Liver (tissue), 9 donors: ENCODE measurements around the gene GRID1. TPM values are rescaled to one million over a fixed set of nuclear protein-coding genes. Genes with fewer than 3 reads are reported as not detected.
"Not testable (repeated sequence)": the region's sequence is repeated elsewhere in the genome, so short reads cannot be mapped to it uniquely, and the experiment has no call there.

Experiments used
- DNase-seq: peaks from one replicate; pipeline ENCODE4 v3.0.0-alpha.2; 2017; ENCODE audit warnings: low spot score
- H3K27ac ChIP-seq, 2 donors: one replicate each; pipeline ENCODE4 v1.7.0; 2013; ENCODE audit warnings: inconsistent platforms in 2 of 2, low read length in 2 of 2, control low read depth in 1 of 2, low read depth in 1 of 2, mild to moderate bottlenecking in 1 of 2
- H3K27me3 ChIP-seq, 4 donors: one replicate each; pipeline versions ENCODE4 v1.6.1 to v1.7.0; 2013; ENCODE audit warnings: low read length in 3 of 4, inconsistent platforms in 1 of 4, mild to moderate bottlenecking in 1 of 4, moderate library complexity in 1 of 4; ENCODE audit not compliant: control insufficient read depth in 4 of 4, insufficient read depth in 4 of 4
- H3K36me3 ChIP-seq, 4 donors: one replicate each; pipeline versions ENCODE4 v1.6.1 to v1.7.0; 2013; ENCODE audit warnings: low read length in 3 of 4, mild to moderate bottlenecking in 3 of 4, low read depth in 1 of 4, moderate library complexity in 1 of 4; ENCODE audit not compliant: control insufficient read depth in 4 of 4, insufficient read depth in 3 of 4
- H3K4me1 ChIP-seq, 4 donors: one replicate each; pipeline versions ENCODE4 v1.6.1 to v1.7.0; 2013; ENCODE audit warnings: low read length in 3 of 4, mild to moderate bottlenecking in 3 of 4, moderate library complexity in 1 of 4; ENCODE audit not compliant: control insufficient read depth in 4 of 4, insufficient read depth in 4 of 4
- H3K4me3 ChIP-seq, 3 donors: one replicate each; pipeline versions ENCODE4 v1.6.1 to v1.7.0; 2013; ENCODE audit warnings: low read length in 3 of 3, control low read depth in 1 of 3, low read depth in 1 of 3, mild to moderate bottlenecking in 1 of 3
- H3K9ac ChIP-seq, 2 donors: one replicate each; pipeline ENCODE4 v1.7.0; 2013; ENCODE audit warnings: low read length in 2 of 2, mild to moderate bottlenecking in 2 of 2, moderate library complexity in 2 of 2, control low read depth in 1 of 2, low read depth in 1 of 2
- H3K9me3 ChIP-seq, 4 donors: one replicate each; pipeline versions ENCODE4 v1.6.1 to v1.7.0; 2013; ENCODE audit warnings: low read length in 3 of 4; ENCODE audit not compliant: control insufficient read depth in 4 of 4
- EGR1 ChIP-seq, 2 donors: IDR thresholded peaks; 2 replicates each; pipeline ENCODE4 v1.6.1; 2016 to 2018; ENCODE audit warnings: antibody characterized with exemption in 2 of 2, low read depth in 2 of 2
- FOXA1 ChIP-seq: IDR thresholded peaks from 2 replicates; pipeline ENCODE4 v1.6.1; 2016; ENCODE audit warnings: antibody characterized with exemption
- FOXA2 ChIP-seq: IDR thresholded peaks from 2 replicates; pipeline ENCODE4 v1.6.1; 2016; ENCODE audit warnings: antibody characterized with exemption
- GABPA ChIP-seq, 2 donors: IDR thresholded peaks in 1 of 2; conservative IDR thresholded peaks in 1 of 2; 2 replicates each; pipeline ENCODE4 v1.6.1; 2016; ENCODE audit warnings: antibody characterized with exemption in 2 of 2, mild to moderate bottlenecking in 1 of 2, moderate library complexity in 1 of 2
- HNF4A ChIP-seq, 2 donors: conservative IDR thresholded peaks; 2 replicates each; pipeline ENCODE4 v1.6.1; 2016; ENCODE audit warnings: antibody characterized with exemption in 2 of 2, mild to moderate bottlenecking in 2 of 2
- HNF4G ChIP-seq: IDR thresholded peaks from 2 replicates; pipeline ENCODE4 v1.6.1; 2016; ENCODE audit warnings: antibody characterized with exemption
- JUND ChIP-seq, 2 donors: IDR thresholded peaks; 2 replicates each; pipeline ENCODE4 v1.6.1; 2016; ENCODE audit warnings: antibody characterized with exemption in 2 of 2
- NR2F2 ChIP-seq: IDR thresholded peaks from 2 replicates; pipeline ENCODE4 v1.6.1; 2016; ENCODE audit warnings: antibody characterized with exemption
- RAD21 ChIP-seq, 2 donors: IDR thresholded peaks; 2 replicates each; pipeline ENCODE4 v1.6.1; 2016; ENCODE audit warnings: antibody characterized with exemption in 2 of 2, mild to moderate bottlenecking in 2 of 2
- RXRA ChIP-seq, 2 donors: IDR thresholded peaks; 2 replicates each; pipeline ENCODE4 v1.6.1; 2017 to 2018; ENCODE audit warnings: antibody characterized with exemption in 2 of 2, mild to moderate bottlenecking in 1 of 2
- SP1 ChIP-seq: IDR thresholded peaks from 2 replicates; pipeline ENCODE4 v1.6.1; 2018; ENCODE audit warnings: antibody characterized with exemption, mild to moderate bottlenecking
- TAF1 ChIP-seq: conservative IDR thresholded peaks from 2 replicates; pipeline ENCODE4 v1.6.1; 2016; ENCODE audit warnings: antibody characterized with exemption, mild to moderate bottlenecking
- YY1 ChIP-seq: IDR thresholded peaks from 2 replicates; pipeline ENCODE4 v1.6.1; 2016; ENCODE audit warnings: antibody characterized with exemption, mild to moderate bottlenecking
- WGBS: extraction: QIAGEN DNeasy Blood & Tissue Kit; methylation state at CpG from one replicate; pipeline ENCODE4 v1.1.7; 2013; 5-methylcytosine and 5-hydroxymethylcytosine counted together
- polyA plus RNA-seq, 2 donors: library from polyadenylated mRNA; stranded (reverse) in 1 of 2; unstranded in 1 of 2; fragments of 200-250 nt in 1 of 2; fragments of >200 nt in 1 of 2; fragmentation: Nextera tagmentation in 1 of 2; extraction: Ambion mirVana in 1 of 2; gene quantifications; one replicate each; pipeline versions ENCODE4 v1.2.1 to v1.2.3, GENCODE V29; 2013 to 2015
- total RNA-seq, 2 donors: library from RNA; depleted of rRNA; stranded (reverse); fragments of >200 nt; gene quantifications; one replicate each; pipeline ENCODE4 v1.2.3, GENCODE V29; 2014
- TF ChIP-seq, protein P1 (sequence below): fragments of 150-350 bp; IDR thresholded peaks from 2 replicates; pipeline ENCODE4 v1.5.1; 2017; ENCODE audit warnings: improper control_type of control experiment, low read depth, low read length; ENCODE audit not compliant: missing input control
- TF ChIP-seq, protein P2 (sequence below): IDR thresholded peaks from 2 replicates; pipeline ENCODE4 v1.6.1; 2016; ENCODE audit warnings: antibody characterized with exemption
- TF ChIP-seq, protein P3 (sequence below): IDR thresholded peaks from 2 replicates; pipeline ENCODE4 v1.6.1; 2016; ENCODE audit warnings: antibody characterized with exemption
- TF ChIP-seq, protein P4 (sequence below): IDR thresholded peaks from 2 replicates; pipeline ENCODE4 v1.6.1; 2016; ENCODE audit warnings: antibody characterized with exemption, mild to moderate bottlenecking
- TF ChIP-seq, protein P5 (sequence below): IDR thresholded peaks from 2 replicates; pipeline ENCODE4 v1.6.1; 2016; ENCODE audit warnings: antibody characterized with exemption
- donor health status: healthy.
- donor health status: healthy.
- donor health status: healthy.
- donor health status: healthy.
- donor health status: healthy.

The GRID1 gene
- total and polyA plus RNA-seq, 4 donors: 0.09 to 0.17 (median 0.14) TPM; not detected in 1

DNA sequence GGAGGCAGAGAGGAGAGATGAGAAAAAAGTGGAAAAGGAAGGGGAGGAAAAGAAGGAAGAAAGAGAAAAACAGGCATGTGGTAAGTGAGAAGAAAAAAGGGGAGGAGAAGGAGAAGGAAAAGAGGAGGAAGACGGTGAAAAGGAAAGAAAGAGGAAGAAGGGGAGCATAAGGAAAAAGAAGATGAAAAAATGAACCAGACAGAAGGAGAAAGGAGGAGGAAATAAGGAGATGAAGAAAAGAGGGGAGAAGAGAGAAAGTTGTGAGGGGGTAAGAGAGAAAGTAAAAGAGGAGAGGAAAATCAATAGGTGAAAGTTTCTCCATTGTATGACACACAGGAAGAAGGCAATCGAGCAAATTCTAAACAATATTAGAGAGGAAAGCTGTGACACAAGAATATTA is 663.8 kb downstream of the GRID1 start:
- 65% methylated on average over 2 of the region's 2 CpGs for WGBS
- Histone ChIP-seq H3K4me1 (no peaks in the 10 kb centered on the region), H3K27ac (no peak overlapping the region), H3K9me3 (no peaks in the 10 kb centered on the region), H3K36me3 (no peaks in the 10 kb centered on the region), H3K4me3 (no peak overlapping the region), H3K9ac (no peak overlapping the region), H3K27me3 (peaks cover 0 to 7% (median 0%) of the 10 kb centered on the region in 4 donors)
- TF ChIP-seq RXRA (IDR thresholded peaks at IDR 0.05): no peak
- TF ChIP-seq, protein P1, sequence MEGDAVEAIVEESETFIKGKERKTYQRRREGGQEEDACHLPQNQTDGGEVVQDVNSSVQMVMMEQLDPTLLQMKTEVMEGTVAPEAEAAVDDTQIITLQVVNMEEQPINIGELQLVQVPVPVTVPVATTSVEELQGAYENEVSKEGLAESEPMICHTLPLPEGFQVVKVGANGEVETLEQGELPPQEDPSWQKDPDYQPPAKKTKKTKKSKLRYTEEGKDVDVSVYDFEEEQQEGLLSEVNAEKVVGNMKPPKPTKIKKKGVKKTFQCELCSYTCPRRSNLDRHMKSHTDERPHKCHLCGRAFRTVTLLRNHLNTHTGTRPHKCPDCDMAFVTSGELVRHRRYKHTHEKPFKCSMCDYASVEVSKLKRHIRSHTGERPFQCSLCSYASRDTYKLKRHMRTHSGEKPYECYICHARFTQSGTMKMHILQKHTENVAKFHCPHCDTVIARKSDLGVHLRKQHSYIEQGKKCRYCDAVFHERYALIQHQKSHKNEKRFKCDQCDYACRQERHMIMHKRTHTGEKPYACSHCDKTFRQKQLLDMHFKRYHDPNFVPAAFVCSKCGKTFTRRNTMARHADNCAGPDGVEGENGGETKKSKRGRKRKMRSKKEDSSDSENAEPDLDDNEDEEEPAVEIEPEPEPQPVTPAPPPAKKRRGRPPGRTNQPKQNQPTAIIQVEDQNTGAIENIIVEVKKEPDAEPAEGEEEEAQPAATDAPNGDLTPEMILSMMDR: no peak
- no peak for TF ChIP-seq FOXA2
- TF ChIP-seq HNF4G: no peak
- TF ChIP-seq TAF1: no peak
- TF ChIP-seq, protein P2, sequence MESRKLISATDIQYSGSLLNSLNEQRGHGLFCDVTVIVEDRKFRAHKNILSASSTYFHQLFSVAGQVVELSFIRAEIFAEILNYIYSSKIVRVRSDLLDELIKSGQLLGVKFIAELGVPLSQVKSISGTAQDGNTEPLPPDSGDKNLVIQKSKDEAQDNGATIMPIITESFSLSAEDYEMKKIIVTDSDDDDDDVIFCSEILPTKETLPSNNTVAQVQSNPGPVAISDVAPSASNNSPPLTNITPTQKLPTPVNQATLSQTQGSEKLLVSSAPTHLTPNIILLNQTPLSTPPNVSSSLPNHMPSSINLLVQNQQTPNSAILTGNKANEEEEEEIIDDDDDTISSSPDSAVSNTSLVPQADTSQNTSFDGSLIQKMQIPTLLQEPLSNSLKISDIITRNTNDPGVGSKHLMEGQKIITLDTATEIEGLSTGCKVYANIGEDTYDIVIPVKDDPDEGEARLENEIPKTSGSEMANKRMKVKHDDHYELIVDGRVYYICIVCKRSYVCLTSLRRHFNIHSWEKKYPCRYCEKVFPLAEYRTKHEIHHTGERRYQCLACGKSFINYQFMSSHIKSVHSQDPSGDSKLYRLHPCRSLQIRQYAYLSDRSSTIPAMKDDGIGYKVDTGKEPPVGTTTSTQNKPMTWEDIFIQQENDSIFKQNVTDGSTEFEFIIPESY: no peak
- TF ChIP-seq, protein P3, sequence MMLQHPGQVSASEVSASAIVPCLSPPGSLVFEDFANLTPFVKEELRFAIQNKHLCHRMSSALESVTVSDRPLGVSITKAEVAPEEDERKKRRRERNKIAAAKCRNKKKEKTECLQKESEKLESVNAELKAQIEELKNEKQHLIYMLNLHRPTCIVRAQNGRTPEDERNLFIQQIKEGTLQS: no peak
- no peak for TF ChIP-seq FOXA1
- TF ChIP-seq HNF4A (conservative IDR thresholded peaks at IDR 0.05): no peak
- TF ChIP-seq, protein P4, sequence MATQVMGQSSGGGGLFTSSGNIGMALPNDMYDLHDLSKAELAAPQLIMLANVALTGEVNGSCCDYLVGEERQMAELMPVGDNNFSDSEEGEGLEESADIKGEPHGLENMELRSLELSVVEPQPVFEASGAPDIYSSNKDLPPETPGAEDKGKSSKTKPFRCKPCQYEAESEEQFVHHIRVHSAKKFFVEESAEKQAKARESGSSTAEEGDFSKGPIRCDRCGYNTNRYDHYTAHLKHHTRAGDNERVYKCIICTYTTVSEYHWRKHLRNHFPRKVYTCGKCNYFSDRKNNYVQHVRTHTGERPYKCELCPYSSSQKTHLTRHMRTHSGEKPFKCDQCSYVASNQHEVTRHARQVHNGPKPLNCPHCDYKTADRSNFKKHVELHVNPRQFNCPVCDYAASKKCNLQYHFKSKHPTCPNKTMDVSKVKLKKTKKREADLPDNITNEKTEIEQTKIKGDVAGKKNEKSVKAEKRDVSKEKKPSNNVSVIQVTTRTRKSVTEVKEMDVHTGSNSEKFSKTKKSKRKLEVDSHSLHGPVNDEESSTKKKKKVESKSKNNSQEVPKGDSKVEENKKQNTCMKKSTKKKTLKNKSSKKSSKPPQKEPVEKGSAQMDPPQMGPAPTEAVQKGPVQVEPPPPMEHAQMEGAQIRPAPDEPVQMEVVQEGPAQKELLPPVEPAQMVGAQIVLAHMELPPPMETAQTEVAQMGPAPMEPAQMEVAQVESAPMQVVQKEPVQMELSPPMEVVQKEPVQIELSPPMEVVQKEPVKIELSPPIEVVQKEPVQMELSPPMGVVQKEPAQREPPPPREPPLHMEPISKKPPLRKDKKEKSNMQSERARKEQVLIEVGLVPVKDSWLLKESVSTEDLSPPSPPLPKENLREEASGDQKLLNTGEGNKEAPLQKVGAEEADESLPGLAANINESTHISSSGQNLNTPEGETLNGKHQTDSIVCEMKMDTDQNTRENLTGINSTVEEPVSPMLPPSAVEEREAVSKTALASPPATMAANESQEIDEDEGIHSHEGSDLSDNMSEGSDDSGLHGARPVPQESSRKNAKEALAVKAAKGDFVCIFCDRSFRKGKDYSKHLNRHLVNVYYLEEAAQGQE: no peak
- no peak for TF ChIP-seq NR2F2
- no peak for TF ChIP-seq RAD21 (IDR thresholded peaks at IDR 0.05)
- TF ChIP-seq SP1: no peak
- TF ChIP-seq JUND (IDR thresholded peaks at IDR 0.05): no peak
- no peak for TF ChIP-seq EGR1 (IDR thresholded peaks at IDR 0.05; ENCODE audit: low read depth in 2 of 2)
- TF ChIP-seq GABPA (IDR thresholded peaks at IDR 0.05 in 1 of 2, conservative IDR thresholded peaks at IDR 0.05 in 1 of 2): no peak
- TF ChIP-seq YY1: no peak
- TF ChIP-seq, protein P5, sequence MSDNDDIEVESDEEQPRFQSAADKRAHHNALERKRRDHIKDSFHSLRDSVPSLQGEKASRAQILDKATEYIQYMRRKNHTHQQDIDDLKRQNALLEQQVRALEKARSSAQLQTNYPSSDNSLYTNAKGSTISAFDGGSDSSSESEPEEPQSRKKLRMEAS: no peak
- DNase-seq: no peak

DNA sequence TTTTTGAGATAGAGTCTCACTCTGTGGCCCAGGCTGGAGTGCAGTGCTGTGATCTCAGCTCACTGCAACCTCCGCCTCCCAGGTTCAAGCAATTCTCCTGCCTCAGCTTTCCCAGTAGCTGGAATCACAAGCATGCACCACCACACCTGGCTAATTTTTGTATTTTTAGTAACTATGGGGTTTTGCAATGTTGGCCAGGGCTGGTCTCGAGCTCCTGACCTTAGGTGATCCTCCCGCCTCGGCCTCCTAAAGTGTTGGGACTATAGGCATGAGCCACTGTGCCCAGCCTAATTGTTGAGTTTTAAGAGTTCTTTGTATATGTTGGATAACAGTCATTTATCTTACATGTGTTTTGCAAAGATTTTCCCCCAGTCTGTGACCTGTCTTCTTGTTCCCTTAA is 667.5 kb downstream of the GRID1 start:
- not testable (repeated sequence) for H3K4me1 ChIP-seq, H3K9me3 ChIP-seq, H3K36me3 ChIP-seq, H3K9ac ChIP-seq, H3K27me3 ChIP-seq, H3K4me3 ChIP-seq, H3K27ac ChIP-seq, DNase-seq
- 72% methylated on average over 4 of the region's 4 CpGs for WGBS
